GM21528 (cell line): ENCODE data around the gene DIP2C.
"Not testable (repeated sequence)": the region's sequence is repeated elsewhere in the genome, so short reads cannot be mapped to it uniquely, and the experiment has no call there.

Experiments
- ATAC-seq: cut with Tn5 transposase; IDR thresholded peaks from one replicate; pipeline ENCODE4 v1.9.1; 2021; ENCODE audit warnings: mild to moderate bottlenecking, moderate library complexity; ENCODE audit not compliant: unreplicated experiment, low FRiP score

DIP2C gene

DNA sequence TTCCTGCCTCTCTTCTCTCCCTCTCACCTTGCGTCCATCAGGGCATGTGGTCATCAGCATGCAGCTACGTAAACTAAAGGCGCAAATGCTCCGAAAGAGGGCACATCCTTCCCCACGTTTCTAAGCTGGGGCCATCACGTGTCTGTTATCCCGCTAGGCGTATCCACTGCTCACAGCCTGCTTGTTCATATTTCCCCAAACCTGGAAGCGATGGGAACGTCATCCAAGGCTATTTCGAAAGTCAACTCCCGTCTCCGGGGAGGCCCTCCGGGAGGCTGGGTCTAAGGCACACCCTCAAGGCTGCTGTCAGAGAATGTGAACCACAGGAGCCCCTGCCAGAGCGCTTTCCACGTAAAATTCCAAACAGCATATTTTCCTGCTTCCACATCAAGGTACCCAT is 199.2 kb downstream of the DIP2C start:
- ATAC-seq: no peak

DNA sequence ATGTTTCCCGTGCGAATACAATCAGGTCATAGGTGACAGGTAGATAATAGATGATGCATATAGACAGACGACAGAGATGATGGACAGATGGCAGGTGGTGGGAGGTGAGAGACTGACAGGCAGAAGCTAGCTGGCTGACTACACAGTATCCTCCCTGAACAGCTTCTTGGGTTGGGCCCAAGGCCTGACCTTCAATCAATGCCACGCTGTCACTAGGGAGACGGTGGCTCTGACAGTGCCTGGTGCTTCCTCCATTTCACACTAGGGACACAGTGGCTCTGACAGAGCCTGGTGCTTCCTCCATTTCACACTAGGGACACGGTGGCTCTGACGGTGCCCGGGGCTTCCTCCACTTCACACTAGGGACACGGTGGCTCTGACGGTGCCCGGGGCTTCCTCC is 200.1 kb downstream of the DIP2C start:
- no peak for ATAC-seq

GRCh38 chr10:488933-489215 is 200.6 kb downstream of the DIP2C start:
- no peak for ATAC-seq

- ATAC-seq: no peak
Observed at GRCh38 chr10:488081-488932, 201.2 kb downstream of the DIP2C start.

GRCh38 chr10:486666-487322 is 202.7 kb downstream of the DIP2C start:
- no peak for ATAC-seq

GRCh38 chr10:486206-486605 is 203.3 kb downstream of the DIP2C start:
- no peak for ATAC-seq

DNA sequence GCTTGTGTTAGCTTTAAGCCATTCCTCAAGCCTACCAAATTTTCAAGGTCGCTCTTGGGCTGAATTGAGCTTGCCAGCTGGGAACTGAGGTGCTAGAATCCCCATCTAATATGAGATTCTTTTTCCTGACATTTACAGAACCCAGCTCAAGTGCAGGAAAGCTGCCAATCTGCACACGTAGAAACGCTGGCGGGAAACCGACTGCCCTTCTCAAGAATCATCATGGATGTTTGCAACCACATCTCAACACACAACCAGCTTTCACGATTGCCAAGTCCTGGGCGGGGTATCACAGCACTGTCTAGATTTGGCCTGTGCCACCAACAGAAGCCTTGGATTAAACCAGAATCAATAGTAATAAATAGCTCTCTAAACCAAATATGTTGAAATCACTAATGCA is 203.7 kb downstream of the DIP2C start:
- no peak for ATAC-seq

- no peak for ATAC-seq
Observed at GRCh38 chr10:484925-485661, 204.4 kb downstream of the DIP2C start.

GRCh38 chr10:484441-484924 is 205.0 kb downstream of the DIP2C start:
- no peak for ATAC-seq

- no peak for ATAC-seq
Observed at GRCh38 chr10:483261-483660, 206.2 kb downstream of the DIP2C start.

DNA sequence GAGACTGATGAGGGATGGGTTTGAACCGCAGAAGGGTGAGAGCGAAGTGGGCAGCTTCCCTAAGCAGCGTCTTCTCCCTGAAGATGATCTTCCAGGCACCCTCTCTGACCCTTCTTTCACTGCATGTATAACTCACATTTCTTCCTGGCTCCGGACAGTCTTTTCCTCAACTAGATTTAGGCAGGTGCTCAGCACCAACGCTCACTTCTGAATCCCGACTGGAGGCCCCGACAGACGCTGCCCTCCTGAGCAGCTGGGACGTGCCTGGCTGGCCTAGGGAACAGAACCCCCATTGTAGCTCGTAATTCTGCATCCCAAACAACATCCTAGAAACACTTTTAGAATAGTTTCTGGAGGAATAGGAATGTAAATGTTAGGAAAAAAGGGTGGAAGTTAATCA is 206.6 kb downstream of the DIP2C start:
- ATAC-seq: no peak

DNA sequence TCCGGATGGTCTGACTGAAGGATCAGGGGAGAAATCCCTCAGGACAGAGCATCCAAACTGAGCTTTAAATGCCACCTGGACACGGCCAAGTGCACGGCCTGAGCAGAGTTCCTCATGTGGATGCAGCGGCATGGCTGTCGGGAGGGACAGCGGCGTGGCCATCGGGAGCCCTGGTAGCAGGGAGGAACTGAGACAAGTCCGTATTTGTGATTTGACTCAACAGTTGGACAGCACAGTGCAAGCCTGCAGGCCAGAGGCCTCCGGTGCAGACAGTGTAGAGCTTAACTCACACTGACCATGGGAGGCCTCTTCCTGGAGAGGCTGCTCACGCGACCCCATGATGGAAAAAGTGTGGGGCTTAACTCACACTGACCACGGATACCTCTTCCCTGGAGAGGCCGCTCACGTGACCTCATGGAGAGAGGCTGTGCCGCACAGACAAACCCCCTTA is 207.4 kb downstream of the DIP2C start:
- no peak for ATAC-seq

DNA sequence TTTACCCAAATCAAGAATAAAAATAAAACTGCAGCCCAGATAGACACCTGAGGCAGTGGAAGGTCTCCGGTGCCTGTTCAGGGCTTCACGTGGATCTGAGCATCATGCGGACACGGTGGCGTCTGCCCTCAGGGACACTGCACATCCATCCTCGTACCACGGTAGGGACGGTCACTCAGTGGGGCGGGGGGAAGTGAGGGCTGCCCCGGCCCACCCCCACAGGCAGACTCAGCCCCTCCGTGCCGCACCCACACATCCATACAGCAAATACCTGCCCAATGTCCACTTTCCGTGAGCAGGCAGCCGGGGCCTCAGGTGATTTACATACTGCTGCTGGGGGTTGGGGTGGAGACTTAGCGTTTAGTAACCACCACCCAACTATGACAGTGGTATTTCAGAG is 207.8 kb downstream of the DIP2C start:
- no peak for ATAC-seq

- ATAC-seq: no peak
Observed at GRCh38 chr10:480928-481552, 208.4 kb downstream of the DIP2C start.

DNA sequence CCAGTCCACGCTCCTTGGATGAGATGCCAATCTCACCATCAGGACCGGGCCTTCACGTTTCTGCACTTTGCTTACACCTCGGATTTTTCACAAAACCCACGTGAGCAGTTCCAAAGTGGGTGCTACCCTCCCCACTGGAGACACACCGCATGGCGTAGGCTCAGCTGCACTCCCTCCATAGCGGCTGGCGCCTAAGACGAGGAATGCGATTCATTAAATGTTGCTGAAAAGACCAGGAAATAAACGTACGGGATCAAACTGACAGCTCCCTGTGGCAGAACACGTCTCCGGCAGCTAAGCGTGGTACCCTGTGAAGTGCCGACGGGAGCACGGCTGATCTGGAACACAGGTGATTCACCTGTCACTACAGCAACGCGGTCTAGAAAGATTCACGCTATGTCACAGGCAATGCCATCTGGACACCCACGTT is 209.0 kb downstream of the DIP2C start:
- ATAC-seq: no peak

DNA sequence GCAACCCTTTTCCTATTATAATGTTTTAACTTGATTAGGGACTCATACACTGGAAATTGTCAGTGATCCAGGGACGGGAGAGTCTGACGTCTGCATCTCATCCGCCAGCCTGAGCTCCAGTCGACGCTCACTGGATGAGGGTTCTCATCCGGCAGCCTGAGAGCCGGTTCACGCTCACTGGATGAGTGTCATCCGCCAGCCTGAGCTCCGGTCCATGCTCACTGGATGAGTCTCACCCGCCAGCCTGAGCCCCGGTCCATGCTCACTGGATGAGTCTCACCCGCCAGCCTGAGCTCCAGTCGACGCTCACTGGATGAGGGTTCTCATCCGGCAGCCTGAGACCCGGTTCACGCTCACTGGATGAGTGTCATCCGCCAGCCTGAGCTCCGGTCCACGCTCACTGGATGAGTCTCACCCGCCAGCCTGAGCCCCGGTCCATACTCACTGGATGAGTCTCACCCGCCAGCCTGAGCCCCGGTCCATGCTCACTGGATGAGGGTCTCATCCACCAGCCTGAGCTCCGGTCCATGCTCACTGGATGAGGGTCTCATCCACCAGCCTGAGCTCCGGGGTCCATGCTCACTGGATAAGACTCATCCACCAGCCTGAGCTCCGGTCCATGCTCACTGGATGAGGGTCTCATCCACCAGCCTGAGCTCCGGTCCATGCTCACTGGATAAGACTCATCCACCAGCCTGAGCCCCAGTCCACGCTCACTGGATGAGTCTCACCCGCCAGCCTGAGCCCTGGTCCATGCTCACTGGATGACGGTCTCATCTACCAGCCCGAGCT is 209.6 kb downstream of the DIP2C start:
- ATAC-seq: not testable (repeated sequence)

DNA sequence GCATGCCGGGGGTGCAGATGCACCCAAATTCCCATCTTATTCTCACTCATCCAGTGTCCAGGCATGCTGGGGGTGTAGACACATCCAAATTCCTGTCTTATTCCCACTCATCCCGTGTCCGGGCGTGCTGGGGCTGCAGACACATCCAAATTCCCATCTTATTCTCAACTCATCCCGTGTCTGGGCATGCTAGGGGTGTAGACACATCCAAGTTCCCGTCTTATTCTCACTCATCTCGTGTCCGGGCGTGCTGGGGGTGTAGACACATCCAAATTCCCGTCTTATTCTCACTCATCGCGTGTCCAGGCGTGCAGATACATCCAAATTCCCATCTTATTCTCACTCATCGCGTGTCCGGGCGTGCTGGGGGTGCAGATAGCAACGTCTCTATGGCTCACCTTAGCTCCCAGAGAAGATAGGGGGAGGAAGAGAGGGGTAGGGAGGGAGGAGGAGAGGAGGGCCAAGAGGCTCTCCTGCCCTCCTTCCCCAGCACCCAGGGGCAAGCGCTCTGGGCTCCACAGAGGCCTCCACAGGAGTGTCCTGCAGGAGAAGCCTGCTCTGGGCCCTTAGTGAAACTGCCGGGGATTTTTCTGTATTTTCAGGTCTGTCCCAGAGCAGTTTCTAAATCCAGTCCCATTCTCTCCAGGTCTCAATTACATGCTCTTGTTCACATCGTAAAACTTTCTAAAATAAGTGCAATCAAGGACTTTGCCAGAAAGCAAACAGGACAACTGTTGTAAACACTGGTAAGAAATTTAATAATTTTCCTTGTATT is 210.8 kb downstream of the DIP2C start:
- no peak for ATAC-seq

DNA sequence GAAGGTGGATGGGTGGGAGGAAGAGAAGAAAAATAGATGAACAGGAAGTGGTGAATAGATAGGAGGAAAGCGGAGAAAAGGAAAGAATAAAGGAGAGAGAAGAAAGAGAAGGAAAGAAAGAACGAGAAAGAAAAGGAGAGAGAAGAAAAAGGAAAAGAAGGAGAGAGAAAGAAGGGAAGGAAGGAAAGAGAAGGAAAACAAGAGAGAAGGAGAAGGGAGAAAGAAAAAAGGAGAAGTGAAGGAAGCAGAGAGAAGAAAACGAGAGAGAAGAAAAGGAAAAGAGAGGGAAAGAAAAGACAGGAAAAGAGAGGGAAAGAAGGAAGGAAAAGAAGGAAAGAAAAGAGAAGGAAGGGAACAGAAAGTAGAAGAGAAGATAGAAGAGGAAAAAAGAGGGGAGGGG is 211.8 kb downstream of the DIP2C start:
- ATAC-seq: no peak

DNA sequence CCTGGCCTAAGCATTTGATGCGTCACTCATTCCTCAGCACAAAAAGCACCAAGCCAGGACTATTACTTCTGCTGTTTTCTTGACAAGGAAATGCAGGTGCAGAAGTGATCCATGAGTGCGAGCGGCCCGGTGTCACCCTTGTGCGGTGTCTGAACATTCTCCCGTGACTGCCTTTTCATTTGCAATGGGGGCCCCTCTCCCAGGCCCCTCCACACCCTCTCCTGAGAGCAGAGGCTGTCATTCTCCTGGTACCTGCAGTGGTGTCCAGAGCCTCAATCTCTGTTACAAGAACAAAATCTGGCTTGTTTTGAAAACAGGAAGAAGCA is 213.1 kb downstream of the DIP2C start:
- ATAC-seq: no peak
